CD14-positive monocyte (primary cell): Measurements from ENCODE around the gene SLC22A17. TPM values are rescaled to one million over a fixed set of nuclear protein-coding genes. Genes with fewer than 3 reads are reported as not detected.

Source experiments
- DNase-seq, 3 donors: peaks; one replicate each; pipeline ENCODE4 v3.0.0-alpha.2; 2011 to 2022
- H2AFZ ChIP-seq: 2 replicates; pipeline ENCODE4 v1.6.0; 2012; ENCODE audit warnings: mild to moderate bottlenecking, low read depth, low read length, inconsistent platforms; ENCODE audit not compliant: insufficient read depth, poor library complexity, severe bottlenecking
- H3K27ac ChIP-seq, 2 donors: 1 replicate in 1 of 2; 2 replicates in 1 of 2; pipeline ENCODE4 v1.5.1; 2012 to 2013; ENCODE audit warnings: low read length in 2 of 2, control low read depth in 1 of 2, inconsistent platforms in 1 of 2, low read depth in 1 of 2, mild to moderate bottlenecking in 1 of 2
- H3K27me3 ChIP-seq, 2 donors: one replicate each; pipeline versions ENCODE4 v1.6.0 to v1.6.1; 2011 to 2013; ENCODE audit warnings: low read length in 2 of 2; ENCODE audit not compliant: control insufficient read depth in 2 of 2, insufficient read depth in 2 of 2
- H3K36me3 ChIP-seq, 2 donors: replicated peaks in 1 of 2; 1 replicate in 1 of 2; 2 replicates in 1 of 2; pipeline versions ENCODE4 v1.5.1 to v1.6.1; 2012 to 2013; ENCODE audit warnings: low read length in 2 of 2, control low read depth in 1 of 2, inconsistent platforms in 1 of 2, mild to moderate bottlenecking in 1 of 2; ENCODE audit not compliant: insufficient read depth in 2 of 2, control insufficient read depth in 1 of 2
- H3K4me1 ChIP-seq, 2 donors: 1 replicate in 1 of 2; 2 replicates in 1 of 2; pipeline versions ENCODE4 v1.5.1 to v1.6.1; 2012 to 2013; ENCODE audit warnings: low read length in 2 of 2, control low read depth in 1 of 2, inconsistent platforms in 1 of 2, mild to moderate bottlenecking in 1 of 2, moderate library complexity in 1 of 2; ENCODE audit not compliant: insufficient read depth in 2 of 2, control insufficient read depth in 1 of 2
- H3K4me2 ChIP-seq: replicated peaks from 2 replicates; pipeline ENCODE3; 2012; ENCODE audit warnings: low read length, moderate library complexity, mild to moderate bottlenecking; ENCODE audit not compliant: poor library complexity, severe bottlenecking; ENCODE audit errors: extremely low read depth
- H3K4me3 ChIP-seq, 3 experiments: fragments of 200-600 bp in 1 of 3; sonication (generic) in 1 of 3; replicated peaks in 1 of 3; 1 replicate in 2 of 3; 2 replicates in 1 of 3; pipeline ENCODE4 v1.5.1; 2011 to 2013; ENCODE audit warnings: low read length in 3 of 3, mild to moderate bottlenecking in 3 of 3, control low read depth in 2 of 3, low read depth in 2 of 3, inconsistent platforms in 1 of 3, moderate library complexity in 1 of 3
- H3K79me2 ChIP-seq: 2 replicates; pipeline ENCODE4 v1.6.0; 2012; ENCODE audit warnings: mild to moderate bottlenecking, control low read depth, inconsistent platforms, low read length, moderate library complexity; ENCODE audit not compliant: insufficient read depth
- H3K9ac ChIP-seq: 2 replicates; pipeline ENCODE4 v1.6.0; 2017; ENCODE audit warnings: low read length, mild to moderate bottlenecking; ENCODE audit not compliant: insufficient read depth, poor library complexity, severe bottlenecking
- H3K9me3 ChIP-seq, 2 donors: replicated peaks in 1 of 2; 1 replicate in 1 of 2; 2 replicates in 1 of 2; pipeline versions ENCODE4 v1.5.1 to v1.6.1; 2012 to 2013; ENCODE audit warnings: low read length in 2 of 2, control low read depth in 1 of 2; ENCODE audit not compliant: control insufficient read depth in 1 of 2, insufficient read depth in 1 of 2
- H4K20me1 ChIP-seq: 2 replicates; pipeline ENCODE4 v1.6.0; 2012; ENCODE audit warnings: mild to moderate bottlenecking, low read length, control low read depth, moderate library complexity; ENCODE audit not compliant: insufficient read depth
- H3K27ac Mint-ChIP-seq, 7 donors: one replicate each; pipeline ENCODE4 v1.8.0; 2020; ENCODE audit warnings: mild to moderate bottlenecking in 7 of 7, mixed read lengths in 7 of 7, moderate library complexity in 6 of 7, inconsistent platforms in 2 of 7
- H3K27me3 Mint-ChIP-seq, 3 donors: one replicate each; pipeline ENCODE4 v1.8.0; 2021 to 2022; ENCODE audit warnings: low read depth in 3 of 3, mild to moderate bottlenecking in 3 of 3, mixed read lengths in 3 of 3, moderate library complexity in 3 of 3, inconsistent platforms in 1 of 3
- H3K36me3 Mint-ChIP-seq, 2 donors: one replicate each; pipeline ENCODE4 v1.8.0; 2020; ENCODE audit warnings: mixed read lengths in 2 of 2, inconsistent platforms in 1 of 2, mild to moderate bottlenecking in 1 of 2
- H3K4me1 Mint-ChIP-seq: one replicate; pipeline ENCODE4 v1.8.0; 2020; ENCODE audit warnings: mild to moderate bottlenecking, mixed read lengths
- H3K4me3 Mint-ChIP-seq, 2 donors: one replicate each; pipeline ENCODE4 v1.8.0; 2020; ENCODE audit warnings: mild to moderate bottlenecking in 2 of 2, mixed read lengths in 2 of 2, moderate library complexity in 1 of 2
- H3K9me3 Mint-ChIP-seq, 7 donors: one replicate each; pipeline ENCODE4 v1.8.0; 2020 to 2022; ENCODE audit warnings: mixed read lengths in 7 of 7, mild to moderate bottlenecking in 6 of 7, moderate library complexity in 6 of 7, inconsistent platforms in 2 of 7
- CTCF ChIP-seq: fragments of 200-600 bp; IDR thresholded peaks from one replicate; pipeline ENCODE4 v1.8.0; 2022; ENCODE audit warnings: antibody characterized with exemption, mild to moderate bottlenecking
- WGBS: methylation state at CpG from one replicate; pipeline ENCODE4 v1.1.5; 2013; ENCODE audit warnings: missing lambda C conversion rate; ENCODE audit not compliant: insufficient coverage; 5-methylcytosine and 5-hydroxymethylcytosine counted together
- intact Hi-C, 2 donors: fragments of 100-400 bp; cut with micrococcal nuclease; formaldehyde crosslinking; loops; one replicate each; pipeline versions ENCODE4 v1.15.0 to v1.15.1; 2023
- polyA plus RNA-seq, 3 donors: library from polyadenylated mRNA; depleted of rRNA in 1 of 3; unstranded in 2 of 3; stranded (reverse) in 1 of 3; fragments of 300-500 nt in 2 of 3; fragments of >200 nt in 1 of 3; fragmentation: Illumina TruSeq in 2 of 3; gene quantifications; 1 replicate in 2 of 3; 2 replicates in 1 of 3; pipeline ENCODE4 v1.2.3, GENCODE V29; 2012 to 2021

SLC22A17 gene
- polyA plus RNA-seq, 3 donors, result not detected

GRCh38 chr14:23365036-23365731, 12.5 kb upstream of the SLC22A17 start, which contains the start of gene EFS:
Gene EFS (minus strand): TSS chr14:23365172. CDS start chr14:23365025, 147 bp downstream.
- peaks cover 25 to 54% of the 10 kb centered on the region in 2 donors for H3K27me3 ChIP-seq
- Mint-ChIP-seq H3K27ac (no peak within 1 kb of the TSS), H3K4me1 (peaks cover 2% of the 10 kb centered on the region), H3K9me3 (peaks cover 0 to 10% (median 0%) of the 10 kb centered on the region in 7 donors), H3K36me3 (peaks cover 0 to 2% of the 10 kb centered on the region in 2 donors), H3K27me3 (peaks cover 44 to 60% (median 50%) of the 10 kb centered on the region in 3 donors), H3K4me3 (peak within 1 kb of the TSS in 1 of 2 donors; percentile 79)
- no peak within 1 kb of the TSS for H3K27ac ChIP-seq
- H2AFZ ChIP-seq, result no peak within 1 kb of the TSS
- DNase-seq, result no peak
- WGBS, result 2% methylated on average over 69 of the region's 74 CpGs
- H3K4me2 ChIP-seq, result no peak within 1 kb of the TSS
- H3K4me3 ChIP-seq, result no peak within 1 kb of the TSS
- no peaks in the 10 kb centered on the region for H3K36me3 ChIP-seq
- intact Hi-C loops, result no loop called here
- no peak for TF ChIP-seq CTCF
- H3K9me3 ChIP-seq, result no peaks in the 10 kb centered on the region
- H3K4me1 ChIP-seq, result no peaks in the 10 kb centered on the region
- no peaks in the 10 kb centered on the region for H3K79me2 ChIP-seq
- no peaks in the 10 kb centered on the region for H4K20me1 ChIP-seq
- H3K9ac ChIP-seq, result no peak within 1 kb of the TSS

- H3K9me3 ChIP-seq, result no peaks in the 10 kb centered on the region
- Mint-ChIP-seq H3K36me3 (peaks cover 0 to 2% of the 10 kb centered on the region in 2 donors), H3K27me3 (peaks cover 43 to 57% (median 50%) of the 10 kb centered on the region in 3 donors), H3K27ac (no peak overlapping the region), H3K4me3 (peak overlapping the region in 1 of 2 donors; percentile 79), H3K4me1 (peaks cover 2% of the 10 kb centered on the region), H3K9me3 (peaks cover 0 to 10% (median 0%) of the 10 kb centered on the region in 7 donors)
- H3K27ac ChIP-seq, result no peak overlapping the region
- no peaks in the 10 kb centered on the region for H3K36me3 ChIP-seq
- no peaks in the 10 kb centered on the region for H4K20me1 ChIP-seq
- peaks cover 25 to 54% of the 10 kb centered on the region in 2 donors for H3K27me3 ChIP-seq
- WGBS, result 33% methylated on average over 16 of the region's 21 CpGs
- H3K79me2 ChIP-seq, result no peaks in the 10 kb centered on the region
- no peak overlapping the region for H3K4me2 ChIP-seq
- H3K4me3 ChIP-seq, result no peak overlapping the region
- DNase-seq, result no peak
- H3K4me1 ChIP-seq, result no peaks in the 10 kb centered on the region
- intact Hi-C loops, result no loop called here
- no peak for TF ChIP-seq CTCF
- no peak overlapping the region for H3K9ac ChIP-seq
- no peak overlapping the region for H2AFZ ChIP-seq
These were observed 11.7 kb upstream of the SLC22A17 start for GRCh38 chr14:23364164-23365035.
